K562 (cell line): ENCODE measurements around the gene GPT2. TPM values are rescaled to one million over a fixed set of nuclear protein-coding genes. Genes with fewer than 3 reads are reported as not detected.

Experiments used
- BCL6 ChIP-seq: fragments of 250-450 bp; sonication (Bioruptor Pico); IDR thresholded peaks from 2 replicates; pipeline ENCODE4 v1.4.0; 2020
- ETV1 ChIP-seq: fragments of 450-650 bp; conservative IDR thresholded peaks from 2 replicates; pipeline ENCODE4 v1.6.1; 2016; ENCODE audit warnings: missing genetic modification characterization, control low read depth, low read depth, missing compliant biosample characterization
- ETV6 ChIP-seq, 3 experiments: fragments of 150-350 bp in 1 of 3; sonication (generic) in 1 of 3; formaldehyde crosslinking in 1 of 3; IDR thresholded peaks; 2 replicates each; pipeline versions ENCODE4 v1.6.1 to v1.8.0; 2014 to 2022; ENCODE audit warnings: borderline replicate concordance in 2 of 3, low read depth in 2 of 3, antibody characterized with exemption in 1 of 3, low read length in 1 of 3, mild to moderate bottlenecking in 1 of 3, missing genetic modification reagents in 1 of 3
- FIP1L1 ChIP-seq: fragments of 200-400 bp; formaldehyde crosslinking; IDR thresholded peaks from 2 replicates; pipeline ENCODE4 v1.6.1; 2018; ENCODE audit warnings: mild to moderate bottlenecking, low read depth, low read length; ENCODE audit not compliant: poor library complexity, severe bottlenecking
- FUS ChIP-seq: fragments of 200-400 bp; formaldehyde crosslinking; optimal IDR thresholded peaks from 2 replicates; pipeline ENCODE3; 2017; ENCODE audit warnings: low read depth, low read length
- LARP7 ChIP-seq: fragments of 450-650 bp; IDR thresholded peaks from 2 replicates; pipeline ENCODE4 v1.6.1; 2016
- LCOR ChIP-seq: sonication (generic); formaldehyde crosslinking; IDR thresholded peaks from 2 replicates; pipeline ENCODE4 v1.8.0; 2022; ENCODE audit warnings: mild to moderate bottlenecking, missing genetic modification reagents
- MYC ChIP-seq, 2 experiments: fragments of 250-450 bp in 1 of 2; sonication (Bioruptor Pico) in 1 of 2; IDR thresholded peaks; 2 replicates each; pipeline versions ENCODE4 v1.5.1 to v1.6.1; 2012 to 2021; ENCODE audit warnings: low read depth in 2 of 2, borderline replicate concordance in 1 of 2, improper control_type of control experiment in 1 of 2, low read length in 1 of 2, mild to moderate bottlenecking in 1 of 2, moderate library complexity in 1 of 2
- NR2C1 ChIP-seq, 2 experiments: fragments of 450-650 bp; IDR thresholded peaks; 2 replicates each; pipeline ENCODE4 v1.6.1; 2017; ENCODE audit warnings: mild to moderate bottlenecking in 2 of 2, antibody characterized with exemption in 1 of 2, inconsistent platforms in 1 of 2, missing compliant biosample characterization in 1 of 2, missing genetic modification characterization in 1 of 2
- PHB ChIP-seq: fragments of 250-450 bp; sonication (Bioruptor Pico); IDR thresholded peaks from 2 replicates; pipeline ENCODE4 v1.5.0; 2021
- POLR2G ChIP-seq: fragments of 200-400 bp; formaldehyde crosslinking; IDR thresholded peaks from 2 replicates; pipeline ENCODE4 v1.6.1; 2017; ENCODE audit warnings: low read depth, mild to moderate bottlenecking, antibody characterized with exemption, low read length, moderate library complexity
- RFX1 ChIP-seq: fragments of 450-650 bp; IDR thresholded peaks from 2 replicates; pipeline ENCODE4 v1.6.1; 2016; ENCODE audit warnings: mild to moderate bottlenecking, moderate library complexity
- RUNX1 ChIP-seq: sonication (generic); IDR thresholded peaks from 2 replicates; pipeline ENCODE4 v1.6.1; 2016; ENCODE audit warnings: antibody characterized with exemption, low read depth
- THRA ChIP-seq: fragments of 450-650 bp; IDR thresholded peaks from 2 replicates; pipeline ENCODE4 v1.6.1; 2017; ENCODE audit warnings: mild to moderate bottlenecking, moderate library complexity
- ZFX ChIP-seq: sonication (generic); formaldehyde crosslinking; IDR thresholded peaks from 2 replicates; pipeline ENCODE4 v1.8.0; 2022; ENCODE audit warnings: mild to moderate bottlenecking, missing genetic modification reagents, moderate library complexity
- ZNF232 ChIP-seq: sonication (generic); formaldehyde crosslinking; IDR thresholded peaks from 2 replicates; pipeline ENCODE4 v1.8.0; 2022; ENCODE audit warnings: mild to moderate bottlenecking, missing genetic modification reagents
- ZNF354B ChIP-seq: fragments of 250-450 bp; sonication (Bioruptor Pico); IDR thresholded peaks from 2 replicates; pipeline ENCODE4 v1.4.0; 2020
- ZNF766 ChIP-seq: fragments of 200-800 bp; sonication (Bioruptor generic); conservative IDR thresholded peaks from 2 replicates; pipeline ENCODE4 v1.6.1; 2016; ENCODE audit warnings: missing genetic modification characterization, missing compliant biosample characterization
- polyA plus RNA-seq, 8 experiments: library from polyadenylated mRNA; depleted of rRNA in 4 of 8; stranded (reverse) in 5 of 8; unstranded in 3 of 8; fragments of >200 nt; fragmentation: Nextera tagmentation in 2 of 8; fragmentation: Illumina TruSeq in 1 of 8; extraction: Ambion mirVana in 2 of 8; extraction: Trizol in 1 of 8; gene quantifications; 2 replicates each; pipeline versions ENCODE4 v1.2.1 to v1.2.3, GENCODE V29; 2011 to 2014; ENCODE audit warnings: inconsistent platforms in 1 of 8, missing spikeins in 1 of 8
- total RNA-seq, 7 experiments: library from RNA; depleted of rRNA in 6 of 7; stranded (reverse); fragments of >200 nt in 6 of 7; fragmentation: Illumina TruSeq in 2 of 7; extraction: Trizol in 2 of 7; gene quantifications; 2 replicates each; pipeline versions ENCODE4 v1.2.1 to v1.2.3, GENCODE V29; 2011 to 2021; ENCODE audit warnings: low replicate concordance in 1 of 7
- TF ChIP-seq, protein P1 (sequence below): fragments of 250-450 bp; sonication (Bioruptor Pico); IDR thresholded peaks from 2 replicates; pipeline ENCODE4 v1.5.0; 2022; ENCODE audit warnings: mild to moderate bottlenecking
- TF ChIP-seq, protein P2 (sequence below): IDR thresholded peaks from 3 replicates; pipeline ENCODE4 v1.6.1; 2011; ENCODE audit warnings: borderline replicate concordance, mild to moderate bottlenecking; ENCODE audit not compliant: insufficient read length, insufficient read depth
- TF ChIP-seq, protein P3 (sequence below): sonication (generic); formaldehyde crosslinking; IDR thresholded peaks from 2 replicates; pipeline ENCODE4 v1.8.0; 2022; ENCODE audit warnings: mild to moderate bottlenecking, low read depth, missing genetic modification reagents

The GPT2 gene
- total and polyA plus RNA-seq, 9 of the 15 experiments (the other 6 are each of a cell fraction or from before 2014, with no cell fraction given) = 0.79 to 14.4 (median 5.8) TPM

GRCh38 chr16:46973207-46973995 is 89.2 kb downstream of the GPT2 start, which contains the start of gene DNAJA2 (continued):
- TF ChIP-seq POLR2G = peak; percentile 92
- peak; percentile 38 for TF ChIP-seq FUS
- TF ChIP-seq, protein P1, sequence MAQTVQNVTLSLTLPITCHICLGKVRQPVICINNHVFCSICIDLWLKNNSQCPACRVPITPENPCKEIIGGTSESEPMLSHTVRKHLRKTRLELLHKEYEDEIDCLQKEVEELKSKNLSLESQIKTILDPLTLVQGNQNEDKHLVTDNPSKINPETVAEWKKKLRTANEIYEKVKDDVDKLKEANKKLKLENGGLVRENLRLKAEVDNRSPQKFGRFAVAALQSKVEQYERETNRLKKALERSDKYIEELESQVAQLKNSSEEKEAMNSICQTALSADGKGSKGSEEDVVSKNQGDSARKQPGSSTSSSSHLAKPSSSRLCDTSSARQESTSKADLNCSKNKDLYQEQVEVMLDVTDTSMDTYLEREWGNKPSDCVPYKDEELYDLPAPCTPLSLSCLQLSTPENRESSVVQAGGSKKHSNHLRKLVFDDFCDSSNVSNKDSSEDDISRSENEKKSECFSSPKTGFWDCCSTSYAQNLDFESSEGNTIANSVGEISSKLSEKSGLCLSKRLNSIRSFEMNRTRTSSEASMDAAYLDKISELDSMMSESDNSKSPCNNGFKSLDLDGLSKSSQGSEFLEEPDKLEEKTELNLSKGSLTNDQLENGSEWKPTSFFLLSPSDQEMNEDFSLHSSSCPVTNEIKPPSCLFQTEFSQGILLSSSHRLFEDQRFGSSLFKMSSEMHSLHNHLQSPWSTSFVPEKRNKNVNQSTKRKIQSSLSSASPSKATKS = no peak
- no peak for TF ChIP-seq ETV1 (tag)
- TF ChIP-seq LARP7 = no peak
- peak; percentile 98 for TF ChIP-seq ZFX (CRISPR knock-in tag)
- peak; percentile 97 for TF ChIP-seq NR2C1 (IDR thresholded peaks at IDR 0.05)
- peak; percentile 98 for TF ChIP-seq NR2C1 (tag; IDR thresholded peaks at IDR 0.05)
- peak; percentile 87 for TF ChIP-seq FIP1L1
- TF ChIP-seq BCL6 (CRISPR knock-in tag) = no peak
- TF ChIP-seq, protein P2, sequence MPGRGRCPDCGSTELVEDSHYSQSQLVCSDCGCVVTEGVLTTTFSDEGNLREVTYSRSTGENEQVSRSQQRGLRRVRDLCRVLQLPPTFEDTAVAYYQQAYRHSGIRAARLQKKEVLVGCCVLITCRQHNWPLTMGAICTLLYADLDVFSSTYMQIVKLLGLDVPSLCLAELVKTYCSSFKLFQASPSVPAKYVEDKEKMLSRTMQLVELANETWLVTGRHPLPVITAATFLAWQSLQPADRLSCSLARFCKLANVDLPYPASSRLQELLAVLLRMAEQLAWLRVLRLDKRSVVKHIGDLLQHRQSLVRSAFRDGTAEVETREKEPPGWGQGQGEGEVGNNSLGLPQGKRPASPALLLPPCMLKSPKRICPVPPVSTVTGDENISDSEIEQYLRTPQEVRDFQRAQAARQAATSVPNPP = no peak
- no peak for TF ChIP-seq RUNX1
- TF ChIP-seq PHB (CRISPR knock-in tag) = no peak
- TF ChIP-seq ZNF766 (CRISPR knock-in tag) = peak; percentile 67; the same call in 1 of the 2 replicates
- peak; percentile 60; the same call in 1 of the 2 replicates for TF ChIP-seq MYC (IDR thresholded peaks at IDR 0.05; ENCODE audit: low read depth, low read length)
- 0 out of 2 replicates have a peak, but pooled peaks have one; percentile 19 for TF ChIP-seq MYC (CRISPR knock-in tag; IDR thresholded peaks at IDR 0.05; ENCODE audit: borderline replicate concordance, low read depth)
- TF ChIP-seq, protein P3, sequence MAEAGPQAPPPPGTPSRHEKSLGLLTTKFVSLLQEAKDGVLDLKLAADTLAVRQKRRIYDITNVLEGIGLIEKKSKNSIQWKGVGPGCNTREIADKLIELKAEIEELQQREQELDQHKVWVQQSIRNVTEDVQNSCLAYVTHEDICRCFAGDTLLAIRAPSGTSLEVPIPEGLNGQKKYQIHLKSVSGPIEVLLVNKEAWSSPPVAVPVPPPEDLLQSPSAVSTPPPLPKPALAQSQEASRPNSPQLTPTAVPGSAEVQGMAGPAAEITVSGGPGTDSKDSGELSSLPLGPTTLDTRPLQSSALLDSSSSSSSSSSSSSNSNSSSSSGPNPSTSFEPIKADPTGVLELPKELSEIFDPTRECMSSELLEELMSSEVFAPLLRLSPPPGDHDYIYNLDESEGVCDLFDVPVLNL (CRISPR knock-in tag) = 0 out of 2 replicates have a peak, but pooled peaks have one; percentile 37
- no peak for TF ChIP-seq THRA
- 0 out of 2 replicates have a peak, but pooled peaks have one; percentile 17 for TF ChIP-seq LCOR
- peak; percentile 55; the same call in 1 of the 2 replicates for TF ChIP-seq ZNF232 (CRISPR knock-in tag)
- no peak for TF ChIP-seq ETV6 (IDR thresholded peaks at IDR 0.05; ENCODE audit: borderline replicate concordance in 1 of 2, low read depth in 2 of 2, low read length in 1 of 2)
- TF ChIP-seq ETV6 (CRISPR knock-in tag; IDR thresholded peaks at IDR 0.05; ENCODE audit: borderline replicate concordance) = no peak
- no peak for TF ChIP-seq ZNF354B (CRISPR knock-in tag)
- no peak for TF ChIP-seq RFX1
